OCI-LY3 (cell line): ENCODE data around the gene TUBE1.

Source experiments
- EZH2phosphoT487 ChIP-seq: fragments of 200-600 bp; shearing (Covaris generic); IDR thresholded peaks from 2 replicates; pipeline ENCODE4 v1.6.1; 2018; ENCODE audit warnings: antibody characterized with exemption, mixed run types, low read depth
- TF ChIP-seq, protein P1 (sequence below): fragments of 200-600, 300-600 bp; sonication (generic); IDR thresholded peaks from 2 replicates; pipeline ENCODE4 v1.5.1; 2014; ENCODE audit warnings: antibody characterized with exemption, low read length, low read depth

DNA sequence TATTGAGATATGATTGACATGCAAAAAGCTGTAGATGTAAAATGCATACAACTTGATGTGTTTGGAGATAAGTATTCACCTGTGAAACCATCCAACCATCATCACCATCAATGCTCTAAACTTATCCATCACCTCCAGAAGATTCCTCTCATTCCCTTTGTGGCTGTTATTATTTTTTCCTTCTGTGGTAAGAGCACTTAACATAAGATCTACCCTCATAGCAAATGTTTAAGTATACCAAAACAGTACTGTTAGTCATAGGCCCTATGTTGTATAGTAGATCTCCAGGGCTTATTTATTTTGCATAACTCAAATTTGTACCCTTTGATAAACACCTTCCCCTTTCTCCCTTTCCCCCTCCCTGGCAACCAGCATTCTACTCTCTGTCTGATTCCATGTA lies 64.5 kb downstream of the TUBE1 start:
- no peak for TF ChIP-seq EZH2phosphoT487
- TF ChIP-seq, protein P1, sequence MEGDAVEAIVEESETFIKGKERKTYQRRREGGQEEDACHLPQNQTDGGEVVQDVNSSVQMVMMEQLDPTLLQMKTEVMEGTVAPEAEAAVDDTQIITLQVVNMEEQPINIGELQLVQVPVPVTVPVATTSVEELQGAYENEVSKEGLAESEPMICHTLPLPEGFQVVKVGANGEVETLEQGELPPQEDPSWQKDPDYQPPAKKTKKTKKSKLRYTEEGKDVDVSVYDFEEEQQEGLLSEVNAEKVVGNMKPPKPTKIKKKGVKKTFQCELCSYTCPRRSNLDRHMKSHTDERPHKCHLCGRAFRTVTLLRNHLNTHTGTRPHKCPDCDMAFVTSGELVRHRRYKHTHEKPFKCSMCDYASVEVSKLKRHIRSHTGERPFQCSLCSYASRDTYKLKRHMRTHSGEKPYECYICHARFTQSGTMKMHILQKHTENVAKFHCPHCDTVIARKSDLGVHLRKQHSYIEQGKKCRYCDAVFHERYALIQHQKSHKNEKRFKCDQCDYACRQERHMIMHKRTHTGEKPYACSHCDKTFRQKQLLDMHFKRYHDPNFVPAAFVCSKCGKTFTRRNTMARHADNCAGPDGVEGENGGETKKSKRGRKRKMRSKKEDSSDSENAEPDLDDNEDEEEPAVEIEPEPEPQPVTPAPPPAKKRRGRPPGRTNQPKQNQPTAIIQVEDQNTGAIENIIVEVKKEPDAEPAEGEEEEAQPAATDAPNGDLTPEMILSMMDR = no peak
